HepG2 (cell line): ENCODE data around the gene NLE1. TPM values are rescaled to one million over a fixed set of nuclear protein-coding genes. Genes with fewer than 3 reads are reported as not detected.

ENCODE experiments used
- ATAC-seq: fragments of 200-7000 bp; cut with Tn5 transposase; 3 replicates; pipeline ENCODE4 v1.9.1; 2020; ENCODE audit warnings: mild to moderate bottlenecking, moderate library complexity
- BruUV-seq: library from RNA; stranded (reverse); fragments of 400-500 nt; replicated peaks from 2 replicates; lab custom pipeline; 2021; lab: Mats Ljungman, UMichigan
- CTCF ChIA-PET: fragments of 300-600 bp; formaldehyde crosslinking; extraction: SDS; loops from one replicate; lab custom pipeline; 2021; ENCODE audit warnings: low total read pairs, inconsistent platforms, low intra/inter-chr PET ratio; lab: Yijun Ruan, JAX
- POLR2A ChIA-PET: fragments of 350-600 bp; sonication (Branson Sonifier 250); formaldehyde crosslinking; loops from one replicate; lab custom pipeline; 2020; ENCODE audit warnings: antibody characterized with exemption, inconsistent platforms; lab: Yijun Ruan, JAX
- DNase-seq: peaks from one replicate; pipeline ENCODE4 v3.0.0-alpha.2; 2015; ENCODE audit warnings: low spot score
- FAIRE-seq: peaks from 3 replicates; lab custom pipeline; 2011; peaks lifted over from hg19 to GRCh38; lab: Jason Lieb, UNC
- H2AFZ ChIP-seq: one replicate; pipeline ENCODE4 v1.6.1; 2011; ENCODE audit warnings: low read length, inconsistent platforms
- H3K27ac ChIP-seq: fragments of 300-600 bp; 3 replicates; pipeline ENCODE4 v1.8.0; 2011; ENCODE audit warnings: mixed run types, mild to moderate bottlenecking, mixed read lengths, low read length, inconsistent platforms; ENCODE audit not compliant: insufficient read depth; ENCODE audit errors: extremely low read length
- H3K27me3 ChIP-seq, 2 experiments: fragments of 200-600 bp in 1 of 2; 2 replicates in 1 of 2; 3 replicates in 1 of 2; pipeline versions ENCODE4 v1.6.0 to v1.8.0; 2011; ENCODE audit warnings: low read length in 2 of 2, mild to moderate bottlenecking in 2 of 2, moderate library complexity in 2 of 2, inconsistent platforms in 1 of 2; ENCODE audit not compliant: insufficient read depth in 2 of 2, control insufficient read depth in 1 of 2
- H3K36me3 ChIP-seq, 2 experiments: fragments of 200-600 bp in 1 of 2; replicated peaks in 1 of 2; 2 replicates in 1 of 2; 3 replicates in 1 of 2; pipeline versions ENCODE4 v1.5.1 to v1.8.0; 2011; ENCODE audit warnings: low read length in 2 of 2, inconsistent platforms in 1 of 2; ENCODE audit not compliant: insufficient read depth in 2 of 2, control insufficient read depth in 1 of 2
- H3K4me1 ChIP-seq: 2 replicates; pipeline ENCODE4 v1.5.1; 2012; ENCODE audit warnings: low read length, inconsistent platforms; ENCODE audit not compliant: insufficient read depth
- H3K4me2 ChIP-seq: 2 replicates; pipeline ENCODE4 v1.6.0; 2011; ENCODE audit warnings: low read depth, low read length, inconsistent platforms
- H3K4me3 ChIP-seq, 3 experiments: fragments of 200-600 bp in 1 of 3; sonication (generic), shearing (Covaris generic) in 1 of 3; replicated peaks in 1 of 3; 2 replicates each; pipeline ENCODE4 v1.5.1; 2011 to 2016; ENCODE audit warnings: low read length in 3 of 3, inconsistent platforms in 2 of 3, low read depth in 2 of 3, mild to moderate bottlenecking in 2 of 3, control low read depth in 1 of 3, mixed read lengths in 1 of 3; ENCODE audit not compliant: insufficient read depth in 1 of 3
- H3K79me2 ChIP-seq: one replicate; pipeline ENCODE4 v1.6.1; 2011; ENCODE audit warnings: low read length, inconsistent platforms; ENCODE audit not compliant: insufficient read depth
- H3K9ac ChIP-seq: 2 replicates; pipeline ENCODE4 v1.6.0; 2011; ENCODE audit warnings: mild to moderate bottlenecking, low read depth, low read length, inconsistent platforms; ENCODE audit not compliant: insufficient read depth
- H3K9me3 ChIP-seq: 2 replicates; pipeline ENCODE4 v1.5.1; 2012; ENCODE audit warnings: mild to moderate bottlenecking, low read length
- H4K20me1 ChIP-seq: 2 replicates; pipeline ENCODE4 v1.6.0; 2011; ENCODE audit warnings: inconsistent platforms, mild to moderate bottlenecking, low read length, moderate library complexity; ENCODE audit not compliant: insufficient read depth
- CBX2 ChIP-seq, 2 experiments: fragments of 200-600 bp in 1 of 2; sonication (generic); formaldehyde crosslinking in 1 of 2; IDR thresholded peaks; 2 replicates each; pipeline versions ENCODE4 v1.7.0 to v1.8.1; 2018 to 2022; ENCODE audit warnings: low read depth in 2 of 2, low read length in 1 of 2, mild to moderate bottlenecking in 1 of 2, missing genetic modification reagents in 1 of 2
- CHCHD3 ChIP-seq: sonication (generic); formaldehyde crosslinking; IDR thresholded peaks from 2 replicates; pipeline ENCODE4 v1.8.0; 2022; ENCODE audit warnings: mild to moderate bottlenecking, missing genetic modification reagents, moderate library complexity
- DMAP1 ChIP-seq: IDR thresholded peaks from 2 replicates; pipeline ENCODE4 v1.6.1; 2016
- SAFB2 ChIP-seq: sonication (generic); formaldehyde crosslinking; IDR thresholded peaks from 2 replicates; pipeline ENCODE4 v1.5.1; 2020; ENCODE audit warnings: missing genetic modification reagents, low read depth, mild to moderate bottlenecking, borderline replicate concordance
- SRY ChIP-seq: sonication (generic); formaldehyde crosslinking; IDR thresholded peaks from 2 replicates; pipeline ENCODE4 v1.8.0; 2022; ENCODE audit warnings: mild to moderate bottlenecking, missing genetic modification reagents
- TMF1 ChIP-seq: sonication (generic); formaldehyde crosslinking; IDR thresholded peaks from 2 replicates; pipeline ENCODE4 v1.8.1; 2022; ENCODE audit warnings: low read depth, missing genetic modification reagents
- ZNF331 ChIP-seq: sonication (generic); formaldehyde crosslinking; IDR thresholded peaks from 2 replicates; pipeline ENCODE4 v1.4.0; 2020; ENCODE audit warnings: missing genetic modification reagents
- ZNF460 ChIP-seq: sonication (generic); formaldehyde crosslinking; IDR thresholded peaks from 2 replicates; pipeline ENCODE4 v1.5.1; 2020; ENCODE audit warnings: missing genetic modification reagents, mild to moderate bottlenecking, borderline replicate concordance
- ZNF563 ChIP-seq: sonication (generic); formaldehyde crosslinking; IDR thresholded peaks from 2 replicates; pipeline ENCODE4 v1.8.0; 2022; ENCODE audit warnings: mild to moderate bottlenecking, moderate library complexity, missing genetic modification reagents
- ZNF619 ChIP-seq: sonication (generic); formaldehyde crosslinking; IDR thresholded peaks from 2 replicates; pipeline ENCODE4 v1.4.0; 2020; ENCODE audit warnings: mild to moderate bottlenecking, missing genetic modification reagents
- whole genome bisulfite sequencing: methylation state at CpG from one replicate; pipeline ENCODE4 v1.1.6; 2017; ENCODE audit warnings: low lambda C conversion rate; 5-methylcytosine and 5-hydroxymethylcytosine counted together
- in situ Hi-C: cut with HindIII; loops from 2 replicates; pipeline ENCODE4 v1.10.0; 2017; ENCODE audit warnings: low pct_unique_long_range_greater_than_20kb; ENCODE audit not compliant: extremely low pct_ligation_motif_present
- intact Hi-C: fragments of 100-400 bp; cut with micrococcal nuclease; formaldehyde crosslinking; loops from one replicate; pipeline ENCODE4 v1.10.0; 2022; ENCODE audit not compliant: unreplicated experiment
- polyA plus RNA-seq, 8 experiments: library from polyadenylated mRNA; depleted of rRNA in 3 of 8; stranded (reverse) in 7 of 8; unstranded in 1 of 8; fragments of >200 nt; fragmentation: Illumina TruSeq in 4 of 8; extraction: Trizol in 4 of 8; gene quantifications; 2 replicates each; pipeline versions ENCODE4 v1.2.1 to v1.2.3, GENCODE V29; 2011 to 2016; ENCODE audit warnings: low read depth in 4 of 8, missing spikeins in 1 of 8, mixed read lengths in 1 of 8; ENCODE audit not compliant: insufficient read depth in 1 of 8
- total RNA-seq, 5 experiments: library from RNA; depleted of rRNA; stranded (reverse); fragments of >200 nt; fragmentation: Illumina TruSeq; extraction: Trizol; gene quantifications; 2 replicates each; pipeline ENCODE4 v1.2.3, GENCODE V29; 2016; ENCODE audit warnings: low read depth in 1 of 5
- TF ChIP-seq, protein P1 (sequence below): IDR thresholded peaks from 2 replicates; pipeline ENCODE4 v1.6.1; 2016; ENCODE audit warnings: missing genetic modification reagents, missing compliant biosample characterization
- TF ChIP-seq, protein P2 (sequence below): sonication (generic); IDR thresholded peaks from 2 replicates; pipeline ENCODE4 v1.6.1; 2016; ENCODE audit warnings: low read depth, borderline replicate concordance

NLE1 gene
- total and polyA plus RNA-seq, 2 of the 13 experiments (the other 11 are each of a cell fraction or from before 2014, with no cell fraction given): 20.3 to 34.5 TPM

DNA sequence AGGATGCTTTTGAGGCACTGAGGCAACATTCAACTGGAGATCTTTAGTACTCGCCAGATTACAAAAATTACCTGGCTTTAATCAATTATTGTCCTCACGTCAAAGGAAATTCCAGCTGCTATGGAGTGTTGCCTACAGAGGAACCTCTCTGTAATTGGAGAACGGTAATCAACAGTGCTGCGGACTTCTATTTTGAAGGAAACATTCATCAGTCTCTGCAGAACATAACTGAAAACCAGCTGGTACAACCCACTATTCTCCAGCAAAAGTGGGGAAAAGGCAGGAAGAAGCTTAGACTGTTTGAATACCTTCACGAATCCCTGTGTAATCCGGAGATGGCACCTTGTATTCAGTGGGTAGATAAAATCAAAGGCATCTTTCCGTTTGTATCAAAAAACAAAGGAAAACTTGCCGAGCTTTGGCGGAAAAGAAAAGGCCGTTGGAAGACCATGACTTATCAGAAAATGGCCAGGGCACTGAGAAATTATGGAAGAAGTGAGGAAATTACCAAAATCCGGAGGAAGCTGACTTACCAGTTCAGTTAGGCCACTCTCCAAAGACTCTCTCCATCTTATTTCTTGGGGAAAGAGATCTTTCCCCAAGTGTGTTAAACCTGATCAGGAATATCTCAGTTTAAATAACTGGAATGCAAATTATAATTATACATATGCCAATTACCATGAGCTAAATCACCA lies 49.0 kb upstream of the NLE1 start:
- Histone ChIP-seq H3K27ac (no peak overlapping the region), H4K20me1 (no peaks in the 10 kb centered on the region), H3K4me1 (no peaks in the 10 kb centered on the region), H3K27me3 (no peaks in the 10 kb centered on the region), H3K9me3 (no peaks in the 10 kb centered on the region), H2AFZ (no peak overlapping the region), H3K4me2 (no peak overlapping the region), H3K9ac (no peak overlapping the region), H3K79me2 (no peaks in the 10 kb centered on the region), H3K36me3 (no peaks in the 10 kb centered on the region), H3K4me3 (no peak overlapping the region)
- DNase-seq (no peak), ATAC-seq (no peak), FAIRE-seq (no peak)
- BruUV-seq: no TSS peak
- ChIA-PET CTCF (no interaction called here), POLR2A (no interaction called here)
- 7% methylated on average over 11 of the region's 11 CpGs for WGBS
- in situ Hi-C loops (no loop called here), intact Hi-C loops (no loop called here)
- TF ChIP-seq SRY (CRISPR knock-in tag) (no peak), DMAP1 (no peak), ZNF619 (CRISPR knock-in tag) (no peak), ZNF460 (CRISPR knock-in tag) (no peak), SAFB2 (CRISPR knock-in tag) (no peak)
- TF ChIP-seq, protein P1, sequence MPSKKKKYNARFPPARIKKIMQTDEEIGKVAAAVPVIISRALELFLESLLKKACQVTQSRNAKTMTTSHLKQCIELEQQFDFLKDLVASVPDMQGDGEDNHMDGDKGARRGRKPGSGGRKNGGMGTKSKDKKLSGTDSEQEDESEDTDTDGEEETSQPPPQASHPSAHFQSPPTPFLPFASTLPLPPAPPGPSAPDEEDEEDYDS: no peak

DNA sequence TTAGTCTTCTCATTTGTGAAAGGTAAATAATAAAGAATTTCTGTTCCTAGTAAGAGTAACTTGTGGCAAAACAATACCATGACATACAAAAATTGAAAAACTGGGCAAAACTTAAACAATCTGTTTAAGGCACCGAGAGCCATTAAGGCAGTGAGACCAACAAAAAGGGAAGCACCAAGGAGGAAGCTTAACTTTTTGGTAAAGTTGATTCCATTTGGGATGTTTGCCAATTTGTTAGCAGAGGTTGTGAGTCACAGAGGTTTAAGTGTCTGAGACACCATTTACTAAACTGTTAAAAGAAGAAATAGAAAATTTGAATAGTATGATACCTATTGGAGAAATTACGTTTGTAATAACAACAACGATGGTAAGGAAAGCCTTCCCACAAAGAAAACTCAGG lies 47.2 kb upstream of the NLE1 start:
- no peak overlapping the region for H3K4me3 ChIP-seq
- intact Hi-C loops: no loop called here
- no peak for TF ChIP-seq ZNF331
- TF ChIP-seq, protein P2, sequence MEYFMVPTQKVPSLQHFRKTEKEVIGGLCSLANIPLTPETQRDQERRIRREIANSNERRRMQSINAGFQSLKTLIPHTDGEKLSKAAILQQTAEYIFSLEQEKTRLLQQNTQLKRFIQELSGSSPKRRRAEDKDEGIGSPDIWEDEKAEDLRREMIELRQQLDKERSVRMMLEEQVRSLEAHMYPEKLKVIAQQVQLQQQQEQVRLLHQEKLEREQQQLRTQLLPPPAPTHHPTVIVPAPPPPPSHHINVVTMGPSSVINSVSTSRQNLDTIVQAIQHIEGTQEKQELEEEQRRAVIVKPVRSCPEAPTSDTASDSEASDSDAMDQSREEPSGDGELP: no peak
- no peak for TF ChIP-seq CHCHD3 (CRISPR knock-in tag)
- no peak for TF ChIP-seq ZNF563
- TF ChIP-seq CBX2 (IDR thresholded peaks at IDR 0.05; ENCODE audit: low read depth, low read length): no peak
- no peak for TF ChIP-seq CBX2 (CRISPR knock-in tag; IDR thresholded peaks at IDR 0.05; ENCODE audit: low read depth)
- TF ChIP-seq TMF1: no peak
- CTCF ChIA-PET: no interaction called here
- no peaks in the 10 kb centered on the region for H3K4me1 ChIP-seq
- WGBS: 33% methylated on average over 3 of the region's 3 CpGs
- POLR2A ChIA-PET: no interaction called here
- H3K27ac ChIP-seq: no peak overlapping the region
- H3K27me3 ChIP-seq: no peaks in the 10 kb centered on the region; a peak in 1 of 5 replicates
- H2AFZ ChIP-seq: no peak overlapping the region
- H4K20me1 ChIP-seq: no peaks in the 10 kb centered on the region
- ATAC-seq (no peak), DNase-seq (no peak), FAIRE-seq (no peak)
- H3K79me2 ChIP-seq: no peaks in the 10 kb centered on the region
- in situ Hi-C loops: no loop called here
- H3K36me3 ChIP-seq: no peaks in the 10 kb centered on the region
- H3K9ac ChIP-seq: no peak overlapping the region
- no TSS peak for BruUV-seq
- H3K9me3 ChIP-seq: no peaks in the 10 kb centered on the region
- no peak overlapping the region for H3K4me2 ChIP-seq
